Measurements from ENCODE around the gene PTK7.

GRCh38 chr6:43203718-43204095 is 127.6 kb downstream of the PTK7 start:
- TF ChIP-seq CTCF (IDR thresholded peaks at IDR 0.05) (no peak), EP300 (IDR thresholded peaks at IDR 0.05) (no peak)
